CD4-positive, alpha-beta T cell (primary cell): ENCODE measurements around the gene GMPPA. TPM values are rescaled to one million over a fixed set of nuclear protein-coding genes. Genes with fewer than 3 reads are reported as not detected.

Source experiments
- ATAC-seq: fragments of 200-7000 bp; cut with Tn5 transposase; one replicate; pipeline ENCODE4 v1.10.0; 2022; ENCODE audit warnings: mild to moderate bottlenecking; ENCODE audit not compliant: poor library complexity
- CTCF ChIA-PET: fragments of 350-600 bp; sonication (Branson Sonifier 250); formaldehyde crosslinking; loops from one replicate; lab custom pipeline; 2021; ENCODE audit warnings: antibody characterized with exemption, inconsistent platforms; lab: Charles Lee
- POLR2A ChIA-PET: fragments of 350-600 bp; sonication (Branson Sonifier 250); formaldehyde crosslinking; loops from one replicate; lab custom pipeline; 2021; ENCODE audit warnings: antibody characterized with exemption, inconsistent platforms; lab: Charles Lee
- DNase-seq, 14 experiments: peaks; one replicate each; pipeline ENCODE4 v3.0.0-alpha.2; 2013 to 2020; ENCODE audit warnings: mixed read lengths in 2 of 14
- H3K27ac ChIP-seq, 2 donors: one replicate each; pipeline versions ENCODE4 v1.5.1 to v1.7.0; 2013; ENCODE audit warnings: low read length in 2 of 2, low read depth in 1 of 2, mild to moderate bottlenecking in 1 of 2
- H3K27me3 ChIP-seq, 2 experiments: 1 replicate in 1 of 2; 2 replicates in 1 of 2; pipeline versions ENCODE4 v1.6.1 to v1.7.0; 2013; ENCODE audit warnings: low read length in 2 of 2, control low read depth in 1 of 2, mild to moderate bottlenecking in 1 of 2, moderate library complexity in 1 of 2; ENCODE audit not compliant: insufficient read depth in 2 of 2, control insufficient read depth in 1 of 2
- H3K36me3 ChIP-seq: one replicate; pipeline ENCODE4 v1.6.1; 2013; ENCODE audit warnings: low read length, control low read depth; ENCODE audit not compliant: insufficient read depth
- H3K4me1 ChIP-seq: one replicate; pipeline ENCODE4 v1.6.1; 2013; ENCODE audit warnings: low read length, control low read depth; ENCODE audit not compliant: insufficient read depth
- H3K4me3 ChIP-seq: one replicate; pipeline ENCODE4 v1.5.1; 2013; ENCODE audit warnings: mild to moderate bottlenecking, low read length, moderate library complexity
- H3K9me3 ChIP-seq, 2 experiments: 1 replicate in 1 of 2; 2 replicates in 1 of 2; pipeline versions ENCODE4 v1.6.1 to v1.7.0; 2013; ENCODE audit warnings: low read length in 2 of 2, mild to moderate bottlenecking in 2 of 2, control low read depth in 1 of 2, moderate library complexity in 1 of 2; ENCODE audit not compliant: control insufficient read depth in 1 of 2, insufficient read depth in 1 of 2
- H3K27ac Mint-ChIP-seq: one replicate; pipeline ENCODE4 v1.8.0; 2020; ENCODE audit warnings: mixed read lengths
- H3K27me3 Mint-ChIP-seq: one replicate; pipeline ENCODE4 v1.8.0; 2021; ENCODE audit warnings: mixed read lengths
- H3K36me3 Mint-ChIP-seq: one replicate; pipeline ENCODE4 v1.8.0; 2021; ENCODE audit warnings: low read depth, mixed read lengths
- H3K4me1 Mint-ChIP-seq: one replicate; pipeline ENCODE4 v1.8.0; 2021; ENCODE audit warnings: low read depth, mixed read lengths
- H3K4me3 Mint-ChIP-seq: one replicate; pipeline ENCODE4 v1.8.0; 2020; ENCODE audit warnings: mild to moderate bottlenecking, mixed read lengths
- H3K9me3 Mint-ChIP-seq: one replicate; pipeline ENCODE4 v1.8.0; 2020; ENCODE audit warnings: mixed read lengths
- intact Hi-C, 2 experiments: fragments of 100-400 bp; cut with DNase I in 1 of 2; cut with micrococcal nuclease in 1 of 2; formaldehyde crosslinking; loops; one replicate each; pipeline versions ENCODE4 v1.15.1 to v1.9.0; 2023 to 2025; cut with DNase I, micrococcal nuclease
- total RNA-seq, 174 experiments: library from RNA in 2 of 174; stranded (reverse) in 2 of 174; gene quantifications; one replicate each; pipeline ENCODE4 v1.2.3 and lab custom pipeline; 2021 to 2026
- TF ChIP-seq, protein P1 (sequence below): fragments of 200-600 bp; IDR thresholded peaks from one replicate; pipeline ENCODE4 v1.8.0; 2022; ENCODE audit warnings: antibody characterized with exemption, mild to moderate bottlenecking

Gene GMPPA
- total RNA-seq, 2 experiments from 2014 or later, result 13.3 to 14.4 TPM

DNA sequence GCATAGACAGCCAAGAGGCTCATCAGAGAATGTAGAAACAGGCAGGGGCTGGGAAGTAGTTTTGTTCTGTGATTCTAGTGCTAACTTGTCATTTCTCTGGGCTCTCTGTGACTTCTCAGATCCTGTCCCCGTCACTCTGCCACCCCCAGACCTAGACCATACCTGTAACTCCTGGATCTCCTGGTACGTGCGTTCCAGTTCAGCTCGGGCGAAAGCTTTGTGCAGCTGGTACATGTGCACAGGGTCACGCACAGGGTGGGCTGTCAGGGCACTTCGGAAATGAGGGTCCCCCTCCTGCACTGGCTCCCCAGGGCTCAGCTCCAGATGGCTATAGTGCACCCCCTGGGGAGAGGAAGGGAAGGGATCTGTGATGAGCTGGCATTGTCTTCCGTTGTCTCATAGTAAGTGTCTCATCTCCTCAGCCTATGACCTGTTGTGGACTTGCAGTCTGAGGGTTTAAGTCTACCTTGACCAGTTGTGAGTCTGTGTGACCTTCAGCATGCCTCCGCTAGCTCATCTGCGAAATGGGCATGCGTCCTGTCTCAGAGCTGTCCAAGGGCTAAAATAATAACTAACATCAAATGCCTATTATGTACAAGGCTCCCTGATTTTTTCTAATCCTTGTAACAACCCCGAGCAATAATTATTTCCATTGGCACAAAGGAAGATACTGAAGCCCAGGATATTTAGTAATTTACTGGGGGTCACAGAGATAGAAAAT lies 42.3 kb downstream of the GMPPA start:
- Mint-ChIP-seq H3K4me1 (peaks cover 22% of the 10 kb centered on the region), H3K4me3 (peak overlapping the region; percentile 86), H3K27ac (no peak overlapping the region), H3K27me3 (peaks cover 3% of the 10 kb centered on the region), H3K36me3 (peaks cover 6% of the 10 kb centered on the region), H3K9me3 (no peaks in the 10 kb centered on the region)
- intact Hi-C loops, result loop anchor here (1.0 to 10.0 kb wide), 10 partner anchors 11 to 976 kb away; partner anchors contain the start of genes CNOT9 (in 1 of the 2), DNPEP (in 1 of the 2), USP37 (in 1 of the 2) and ZFAND2B (in 1 of the 2)
- no peak for DNase-seq
- H3K27me3 ChIP-seq, result no peaks in the 10 kb centered on the region
- ChIA-PET CTCF (interaction anchor here (0.7 to 4.5 kb wide), 8 partner anchors 11 to 152 kb away, joined by 3 to 27 read pairs (median 3); no protein-coding TSS in a partner anchor), POLR2A (interaction anchor here (0.7 kb wide), 1 partner anchor 19 kb away, joined by 3 read pairs; no protein-coding TSS in a partner anchor)
- H3K27ac ChIP-seq, result no peak overlapping the region
- H3K9me3 ChIP-seq, result no peaks in the 10 kb centered on the region
- H3K36me3 ChIP-seq, result no peaks in the 10 kb centered on the region
- no peak overlapping the region for H3K4me3 ChIP-seq
- peaks cover 32% of the 10 kb centered on the region for H3K4me1 ChIP-seq
- TF ChIP-seq, protein P1, sequence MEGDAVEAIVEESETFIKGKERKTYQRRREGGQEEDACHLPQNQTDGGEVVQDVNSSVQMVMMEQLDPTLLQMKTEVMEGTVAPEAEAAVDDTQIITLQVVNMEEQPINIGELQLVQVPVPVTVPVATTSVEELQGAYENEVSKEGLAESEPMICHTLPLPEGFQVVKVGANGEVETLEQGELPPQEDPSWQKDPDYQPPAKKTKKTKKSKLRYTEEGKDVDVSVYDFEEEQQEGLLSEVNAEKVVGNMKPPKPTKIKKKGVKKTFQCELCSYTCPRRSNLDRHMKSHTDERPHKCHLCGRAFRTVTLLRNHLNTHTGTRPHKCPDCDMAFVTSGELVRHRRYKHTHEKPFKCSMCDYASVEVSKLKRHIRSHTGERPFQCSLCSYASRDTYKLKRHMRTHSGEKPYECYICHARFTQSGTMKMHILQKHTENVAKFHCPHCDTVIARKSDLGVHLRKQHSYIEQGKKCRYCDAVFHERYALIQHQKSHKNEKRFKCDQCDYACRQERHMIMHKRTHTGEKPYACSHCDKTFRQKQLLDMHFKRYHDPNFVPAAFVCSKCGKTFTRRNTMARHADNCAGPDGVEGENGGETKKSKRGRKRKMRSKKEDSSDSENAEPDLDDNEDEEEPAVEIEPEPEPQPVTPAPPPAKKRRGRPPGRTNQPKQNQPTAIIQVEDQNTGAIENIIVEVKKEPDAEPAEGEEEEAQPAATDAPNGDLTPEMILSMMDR, result no peak
- no peak for ATAC-seq

DNA sequence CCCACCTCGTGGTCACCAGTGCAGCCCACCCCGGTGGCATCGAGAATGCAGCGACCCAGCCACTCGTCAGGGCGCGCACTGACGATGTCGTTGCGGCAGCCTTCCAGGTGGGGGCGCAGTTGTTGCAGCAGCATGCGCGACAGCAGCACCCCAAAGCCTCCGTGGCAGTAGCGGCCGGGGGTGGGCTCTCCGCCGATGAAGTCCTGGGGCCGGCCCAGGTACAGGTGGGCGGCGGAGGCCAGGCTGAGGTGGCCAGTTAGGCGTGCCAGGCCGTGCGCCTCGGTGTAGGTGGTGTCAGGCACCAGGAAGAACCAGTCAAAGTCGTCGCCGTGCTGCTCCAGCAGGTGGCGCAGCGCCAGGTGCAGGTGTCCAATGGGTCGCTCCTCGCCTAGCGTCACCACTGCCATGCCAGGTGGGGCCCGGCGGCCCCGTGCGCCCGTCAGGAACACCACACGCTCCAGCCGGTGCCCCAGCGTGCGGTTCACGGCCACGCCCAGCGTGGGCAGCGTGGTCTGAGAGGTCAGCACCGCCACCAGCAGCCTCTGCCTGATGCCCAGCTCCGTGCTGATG lies 43.0 kb downstream of the GMPPA start:
- H3K27me3 ChIP-seq, result no peaks in the 10 kb centered on the region
- CTCF ChIA-PET, result interaction anchor here (0.7 to 4.5 kb wide), 10 partner anchors 10 to 138 kb away, joined by 3 to 27 read pairs (median 6); partner anchors contain the start of gene GMPPA
- H3K9me3 ChIP-seq, result no peaks in the 10 kb centered on the region
- H3K9me3 Mint-ChIP-seq, result no peaks in the 10 kb centered on the region
- H3K36me3 Mint-ChIP-seq, result peaks cover 6% of the 10 kb centered on the region
- POLR2A ChIA-PET, result interaction anchor here (0.6 to 0.7 kb wide), 2 partner anchors 19 to 1821 kb away, joined by 3 read pairs; no protein-coding TSS in a partner anchor
- TF ChIP-seq, protein P1, result peak; percentile 100
- peak; percentile 51 for ATAC-seq
- peaks cover 32% of the 10 kb centered on the region for H3K4me1 ChIP-seq
- peak overlapping the region; percentile 56 for H3K4me3 ChIP-seq
- H3K27ac ChIP-seq, result no peak overlapping the region
- no peak overlapping the region for H3K27ac Mint-ChIP-seq
- no peaks in the 10 kb centered on the region for H3K36me3 ChIP-seq
- peaks cover 22% of the 10 kb centered on the region for H3K4me1 Mint-ChIP-seq
- peak overlapping the region; percentile 86 for H3K4me3 Mint-ChIP-seq
- intact Hi-C loops, result loop anchor here (1.0 to 10.0 kb wide), 11 partner anchors 11 to 977 kb away; partner anchors contain the start of genes CNOT9 (in 1 of the 2), DNPEP (in 1 of the 2), STK11IP (in 1 of the 2) and USP37 (in 1 of the 2)
- no peaks in the 10 kb centered on the region for H3K27me3 Mint-ChIP-seq
- DNase-seq, result peak; percentile 73 to 93 (median 84)

DNA sequence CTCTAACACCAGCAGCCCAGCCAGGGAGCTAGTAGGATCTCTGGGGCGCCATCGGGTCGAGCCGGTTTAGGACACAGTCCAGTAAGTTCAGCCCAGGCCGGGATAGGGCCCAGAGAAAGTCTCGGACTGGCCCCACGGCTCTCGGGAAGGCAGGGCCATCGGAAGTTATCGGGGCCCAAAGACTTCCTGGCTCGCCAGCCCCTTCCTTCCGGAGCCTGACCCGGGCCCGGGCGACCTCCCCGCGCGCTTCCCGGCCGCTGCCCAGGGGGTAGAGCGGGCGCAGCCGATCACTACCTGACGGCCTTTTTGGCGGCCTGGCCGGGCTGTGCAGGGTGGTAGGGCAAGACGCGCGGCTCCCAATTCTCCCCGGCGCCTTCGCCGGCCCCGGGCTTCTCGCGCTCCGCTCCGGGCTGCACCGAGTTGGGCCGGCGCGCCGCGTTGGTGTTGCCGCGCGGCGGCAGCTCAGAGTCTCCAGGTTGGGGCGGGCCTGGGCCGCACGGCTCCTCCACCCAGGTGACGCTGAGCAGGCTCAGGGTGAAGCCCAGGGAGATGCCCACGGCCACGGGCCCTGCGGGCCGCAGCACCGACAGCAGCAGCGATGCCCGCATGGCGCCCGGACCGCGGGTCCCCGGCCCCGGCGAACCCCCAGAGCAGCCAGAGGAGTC lies 44.4 kb downstream of the GMPPA start:
- H3K4me1 Mint-ChIP-seq, result peaks cover 22% of the 10 kb centered on the region
- ChIA-PET POLR2A (interaction anchor here (0.9 to 2.5 kb wide), 6 partner anchors 9 to 264 kb away, joined by 3 to 17 read pairs (median 10); partner anchors contain the start of genes DNAJB2, DNPEP, GMPPA and OBSL1), CTCF (interaction anchor here (1.2 to 4.5 kb wide), 5 partner anchors 9 to 155 kb away, joined by 4 to 27 read pairs (median 9); partner anchors contain the start of genes DNPEP and GMPPA)
- H3K27ac Mint-ChIP-seq, result peak overlapping the region; percentile 75
- H3K9me3 Mint-ChIP-seq, result no peaks in the 10 kb centered on the region
- H3K9me3 ChIP-seq, result no peaks in the 10 kb centered on the region
- H3K27me3 Mint-ChIP-seq, result no peaks in the 10 kb centered on the region
- no peaks in the 10 kb centered on the region for H3K27me3 ChIP-seq
- TF ChIP-seq, protein P1, result no peak
- ATAC-seq (peak; percentile 50), DNase-seq (no peak)
- peaks cover 32% of the 10 kb centered on the region for H3K4me1 ChIP-seq
- H3K36me3 ChIP-seq, result no peaks in the 10 kb centered on the region
- peaks cover 6% of the 10 kb centered on the region for H3K36me3 Mint-ChIP-seq
- intact Hi-C loops, result loop anchor here (2.0 to 10.0 kb wide), 6 partner anchors 54 to 978 kb away; partner anchors contain the start of genes CNOT9 (in 1 of the 2), DNPEP (in 1 of the 2), STK11IP (in 1 of the 2) and USP37 (in 1 of the 2)
- peak overlapping the region; percentile 72 for H3K4me3 ChIP-seq
- H3K4me3 Mint-ChIP-seq, result peak overlapping the region; percentile 86
- peak overlapping the region in 1 of 2 donors; percentile 54 for H3K27ac ChIP-seq
